ENCODE measurements around the gene PHETA1. TPM values are rescaled to one million over a fixed set of nuclear protein-coding genes. Genes with fewer than 3 reads are reported as not detected.
"Not testable (repeated sequence)": the region's sequence is repeated elsewhere in the genome, so short reads cannot be mapped to it uniquely, and the experiment has no call there.

The PHETA1 gene
- total RNA-seq, 4 donors from 2014 or later = 8.1 to 23.5 (median 15.3) TPM

DNA sequence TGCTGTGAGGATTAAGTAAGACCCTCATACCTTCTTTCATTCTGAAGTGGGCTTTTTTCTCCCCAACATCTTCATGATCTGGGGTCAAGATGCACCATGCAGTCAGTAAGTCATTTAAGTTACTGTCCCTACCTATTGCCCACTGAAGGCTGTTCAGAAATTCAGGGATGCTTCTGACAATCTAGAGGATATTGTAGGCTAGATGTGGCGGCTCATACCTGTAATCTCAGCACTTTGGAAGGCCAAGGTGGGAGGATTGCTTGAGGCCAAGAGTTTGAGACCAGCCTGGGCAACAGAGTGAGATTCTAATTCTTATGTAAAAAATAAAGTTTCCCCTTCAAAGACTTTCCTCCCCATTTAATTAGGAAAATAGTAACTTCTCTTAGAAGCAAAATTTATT lies 28.7 kb downstream of the PHETA1 start:
- DNase-seq = no peak
- H3K27ac ChIP-seq = no peak overlapping the region
- intact Hi-C loops (cut with DNase I) = no loop called here
- no peaks in the 10 kb centered on the region for H3K27me3 ChIP-seq
- WGBS, 2 donors = 93 to 96% methylated on average over 1 of the region's 1 CpG
- TF ChIP-seq, protein P1, sequence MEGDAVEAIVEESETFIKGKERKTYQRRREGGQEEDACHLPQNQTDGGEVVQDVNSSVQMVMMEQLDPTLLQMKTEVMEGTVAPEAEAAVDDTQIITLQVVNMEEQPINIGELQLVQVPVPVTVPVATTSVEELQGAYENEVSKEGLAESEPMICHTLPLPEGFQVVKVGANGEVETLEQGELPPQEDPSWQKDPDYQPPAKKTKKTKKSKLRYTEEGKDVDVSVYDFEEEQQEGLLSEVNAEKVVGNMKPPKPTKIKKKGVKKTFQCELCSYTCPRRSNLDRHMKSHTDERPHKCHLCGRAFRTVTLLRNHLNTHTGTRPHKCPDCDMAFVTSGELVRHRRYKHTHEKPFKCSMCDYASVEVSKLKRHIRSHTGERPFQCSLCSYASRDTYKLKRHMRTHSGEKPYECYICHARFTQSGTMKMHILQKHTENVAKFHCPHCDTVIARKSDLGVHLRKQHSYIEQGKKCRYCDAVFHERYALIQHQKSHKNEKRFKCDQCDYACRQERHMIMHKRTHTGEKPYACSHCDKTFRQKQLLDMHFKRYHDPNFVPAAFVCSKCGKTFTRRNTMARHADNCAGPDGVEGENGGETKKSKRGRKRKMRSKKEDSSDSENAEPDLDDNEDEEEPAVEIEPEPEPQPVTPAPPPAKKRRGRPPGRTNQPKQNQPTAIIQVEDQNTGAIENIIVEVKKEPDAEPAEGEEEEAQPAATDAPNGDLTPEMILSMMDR (IDR thresholded peaks at IDR 0.05) = no peak
- no peak for TF ChIP-seq POLR2A (IDR thresholded peaks at IDR 0.05)
- no peaks in the 10 kb centered on the region for H3K9me3 ChIP-seq
- no peaks in the 10 kb centered on the region for H3K4me1 ChIP-seq
- no peak overlapping the region for H3K4me3 ChIP-seq (replicated peaks in 1 of 3)
- no peaks in the 10 kb centered on the region for H3K36me3 ChIP-seq

DNA sequence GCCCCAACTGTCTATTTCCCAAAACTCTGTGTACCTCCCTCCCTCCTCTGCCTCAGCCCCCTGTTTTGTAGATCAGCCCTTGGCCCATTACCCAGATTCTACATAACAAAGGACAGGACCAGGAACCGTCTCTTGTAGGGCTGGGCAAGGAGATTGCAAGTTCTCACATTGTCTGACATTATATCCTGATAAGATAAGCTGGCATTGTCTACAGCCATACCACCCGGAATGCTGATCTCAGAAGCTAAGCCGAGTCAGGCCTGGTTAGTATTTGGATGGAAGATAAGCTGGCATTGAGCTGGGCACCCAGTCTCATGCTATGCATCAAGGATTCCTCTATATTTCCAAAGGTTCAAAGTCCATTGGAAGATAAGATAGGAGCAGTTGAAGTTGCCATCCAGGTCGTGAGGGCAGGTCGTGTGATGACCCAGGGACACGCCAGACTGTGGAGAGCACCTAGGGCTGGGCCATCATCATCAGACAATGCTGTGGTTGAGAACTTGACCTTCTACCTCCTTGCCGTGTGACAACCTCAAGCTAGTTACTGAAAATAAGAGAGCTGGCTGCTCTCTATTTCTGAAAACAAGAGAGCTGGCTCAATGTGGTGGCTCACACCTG lies 29.5 kb downstream of the PHETA1 start:
- DNase-seq = no peak
- TF ChIP-seq, protein P1 (IDR thresholded peaks at IDR 0.05) = no peak
- TF ChIP-seq POLR2A (IDR thresholded peaks at IDR 0.05) = no peak
- Histone ChIP-seq H3K36me3 (no peaks in the 10 kb centered on the region), H3K27me3 (no peaks in the 10 kb centered on the region), H3K4me1 (no peaks in the 10 kb centered on the region), H3K27ac (no peak overlapping the region), H3K9me3 (no peaks in the 10 kb centered on the region), H3K4me3 (replicated peaks in 1 of 3) (no peak overlapping the region)
- WGBS, 2 donors = 88 to 92% methylated on average over 7 of the region's 7 CpGs
- intact Hi-C loops (cut with DNase I) = no loop called here

DNA sequence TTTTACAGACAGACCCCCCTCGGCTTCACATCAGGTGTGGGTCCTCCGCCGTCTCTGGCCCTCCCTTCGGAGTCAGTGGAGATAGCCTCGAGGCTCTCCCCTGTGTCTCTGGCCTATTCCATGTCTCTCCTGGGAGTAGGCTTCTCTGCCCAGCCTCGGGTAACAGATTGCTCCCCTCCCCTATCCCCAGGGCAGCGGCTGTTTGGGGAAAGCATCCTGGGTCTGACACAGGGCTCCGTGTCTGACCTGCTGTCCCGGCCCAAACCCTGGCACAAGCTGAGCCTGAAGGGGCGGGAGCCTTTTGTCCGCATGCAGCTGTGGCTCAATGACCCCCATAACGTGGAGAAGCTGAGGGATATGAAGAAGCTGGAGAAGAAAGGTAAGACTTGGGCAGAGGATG lies 30.8 kb downstream of the PHETA1 start:
- no peaks in the 10 kb centered on the region for H3K4me1 ChIP-seq
- H3K4me3 ChIP-seq (replicated peaks in 1 of 3) = no peak overlapping the region
- intact Hi-C loops (cut with DNase I) = no loop called here
- H3K9me3 ChIP-seq = no peaks in the 10 kb centered on the region
- no peak overlapping the region for H3K27ac ChIP-seq
- DNase-seq = no peak
- H3K36me3 ChIP-seq = no peaks in the 10 kb centered on the region
- TF ChIP-seq, protein P1 (IDR thresholded peaks at IDR 0.05) = no peak
- no peak for TF ChIP-seq POLR2A (IDR thresholded peaks at IDR 0.05)
- no peaks in the 10 kb centered on the region for H3K27me3 ChIP-seq
- 86 to 88% methylated on average over 10 to 11 of the region's 12 CpGs for WGBS, 2 donors

DNA sequence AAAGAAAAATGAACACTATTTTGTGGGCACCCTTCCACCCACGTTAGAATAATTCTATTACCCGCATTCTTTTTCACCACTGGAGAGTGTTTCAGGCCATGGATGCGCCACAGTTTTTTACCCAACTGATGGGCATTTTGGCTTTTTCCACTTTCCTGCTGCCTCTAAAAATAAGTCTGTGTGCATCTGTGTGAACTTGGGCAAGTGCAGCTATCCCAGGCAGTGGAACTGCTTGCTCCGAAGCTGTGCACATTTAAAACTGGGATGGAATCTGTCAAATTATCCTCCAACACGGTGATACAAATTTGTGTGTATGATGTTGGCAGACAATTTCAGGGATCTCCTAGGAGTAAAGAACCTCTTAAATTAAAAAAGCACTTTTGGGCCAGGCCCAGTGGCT lies 31.5 kb downstream of the PHETA1 start:
- H3K27me3 ChIP-seq = no peaks in the 10 kb centered on the region
- no peak overlapping the region for H3K4me3 ChIP-seq (replicated peaks in 1 of 3)
- H3K9me3 ChIP-seq = no peaks in the 10 kb centered on the region
- WGBS, 2 donors = 89% methylated on average over 5 of the region's 5 CpGs
- intact Hi-C loops (cut with DNase I) = no loop called here
- DNase-seq = no peak
- TF ChIP-seq, protein P1 (IDR thresholded peaks at IDR 0.05) = no peak
- TF ChIP-seq POLR2A (IDR thresholded peaks at IDR 0.05) = no peak
- H3K36me3 ChIP-seq = no peaks in the 10 kb centered on the region
- H3K27ac ChIP-seq = no peak overlapping the region
- H3K4me1 ChIP-seq = no peaks in the 10 kb centered on the region

DNA sequence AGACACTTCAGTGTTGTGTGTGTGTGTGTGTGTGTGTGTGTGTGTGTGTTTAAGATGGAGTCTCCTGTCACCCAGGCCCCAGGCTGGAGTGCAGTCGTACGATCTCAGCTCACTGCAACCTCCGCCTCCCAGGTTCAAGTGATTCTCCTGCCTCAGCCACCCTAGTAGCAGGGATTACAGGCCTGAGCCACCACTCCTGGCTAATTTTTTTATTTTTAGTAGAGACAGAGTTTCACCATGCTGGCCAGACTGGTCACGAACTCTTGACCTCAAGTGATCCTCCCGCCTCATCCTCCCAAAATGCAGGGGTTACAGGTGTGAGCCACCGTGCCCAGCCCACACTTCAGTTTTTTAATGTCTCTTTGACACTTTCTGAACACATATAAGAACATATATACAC lies 32.5 kb downstream of the PHETA1 start:
- H3K27ac ChIP-seq; H3K4me3 ChIP-seq (replicated peaks in 1 of 3); H3K27me3 ChIP-seq; H3K36me3 ChIP-seq; H3K9me3 ChIP-seq; DNase-seq; H3K4me1 ChIP-seq; intact Hi-C loops (cut with DNase I): not testable (repeated sequence)
- WGBS, 2 donors = 93 to 94% methylated on average over 6 of the region's 6 CpGs

DNA sequence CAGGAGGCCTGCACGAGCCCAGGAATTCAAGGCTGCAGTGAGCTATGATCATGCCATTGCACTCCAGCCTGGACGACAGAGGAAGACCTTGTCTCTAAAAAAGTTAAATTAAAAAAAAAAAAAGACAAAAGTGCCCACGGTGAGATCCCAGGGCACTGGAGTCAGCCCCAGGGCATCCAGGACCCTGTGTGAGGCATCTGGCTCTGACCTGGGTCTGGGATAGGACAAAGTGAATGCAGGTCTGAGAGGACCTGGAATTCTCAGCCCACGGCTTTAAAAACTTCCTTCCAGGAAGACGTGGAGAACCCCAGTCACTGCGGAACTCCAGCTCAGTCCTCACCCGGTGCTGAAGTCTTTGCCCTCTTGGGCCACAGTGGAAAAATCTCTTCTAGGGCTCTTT lies 33.1 kb downstream of the PHETA1 start:
- WGBS, 2 donors = 72 to 73% methylated on average over 7 of the region's 7 CpGs

DNA sequence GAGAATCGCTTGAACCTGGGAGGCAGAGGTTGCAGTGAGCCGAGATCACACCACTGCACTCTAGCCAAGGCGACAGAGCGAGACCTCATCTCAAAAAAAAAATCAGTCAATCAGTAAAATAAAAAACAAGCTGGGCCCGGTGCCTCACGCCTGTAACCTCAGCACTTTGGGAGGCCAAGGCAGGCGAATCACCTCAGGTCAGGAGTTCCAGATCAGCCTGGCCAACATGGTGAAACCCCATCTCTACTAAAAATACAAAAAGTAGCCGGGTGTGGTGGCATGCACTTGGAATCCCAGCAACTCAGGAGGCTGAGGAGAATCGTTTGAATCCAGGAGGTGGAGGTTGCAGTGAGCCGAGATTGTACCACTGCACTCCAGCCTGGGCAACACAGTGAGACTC lies 33.6 kb downstream of the PHETA1 start:
- H3K36me3 ChIP-seq; H3K27me3 ChIP-seq; H3K4me3 ChIP-seq (replicated peaks in 1 of 3); DNase-seq; H3K9me3 ChIP-seq; H3K27ac ChIP-seq; intact Hi-C loops (cut with DNase I); H3K4me1 ChIP-seq: not testable (repeated sequence)
- 90 to 93% methylated on average over 10 of the region's 10 CpGs for WGBS, 2 donors

More for the DNA sequence above, 33.1 kb downstream of the PHETA1 start:
- TF ChIP-seq POLR2A (IDR thresholded peaks at IDR 0.05) = no peak
- no peaks in the 10 kb centered on the region for H3K9me3 ChIP-seq
- H3K4me1 ChIP-seq = no peaks in the 10 kb centered on the region
- no peaks in the 10 kb centered on the region for H3K36me3 ChIP-seq
- no peak for DNase-seq
- no peaks in the 10 kb centered on the region for H3K27me3 ChIP-seq
- no peak overlapping the region for H3K27ac ChIP-seq
- no peak overlapping the region for H3K4me3 ChIP-seq (replicated peaks in 1 of 3)
- intact Hi-C loops (cut with DNase I) = no loop called here
